Measurements from ENCODE around the gene ZFP28. TPM values are rescaled to one million over a fixed set of nuclear protein-coding genes. Genes with fewer than 3 reads are reported as not detected.

ZFP28 gene
- 7.1 TPM for total RNA-seq

- Histone ChIP-seq H3K36me3 (peaks cover 0 to 23% of the 10 kb centered on the region in 2 donors), H3K27ac (peak within 1 kb of the TSS; percentile 88), H3K4me1 (peaks cover 17% of the 10 kb centered on the region), H3K9me3 (peaks cover 29% of the 10 kb centered on the region), H3K27me3 (no peaks in the 10 kb centered on the region), H3K4me3 (peak within 1 kb of the TSS; percentile 79 to 87)
- TF ChIP-seq POLR2A (IDR thresholded peaks at IDR 0.05): no peak
- no peak for TF ChIP-seq POLR2AphosphoS5 (IDR thresholded peaks at IDR 0.05; ENCODE audit: insufficient read depth in 1 of 2, low read depth in 1 of 2)
- no peak for TF ChIP-seq CTCF (IDR thresholded peaks at IDR 0.05)
- intact Hi-C loops (cut with DNase I): no loop called here
- DNase-seq (ENCODE audit: extremely low spot score in 2 of 2): no peak
These were observed at the start of gene ZFP28 for GRCh38 chr19:56538761-56539263. ZFP28 (plus strand) TSS chr19:56538948; CDS start chr19:56539019, 71 bp downstream.

- no peaks in the 10 kb centered on the region for H3K4me1 ChIP-seq
- no peak for TF ChIP-seq POLR2A (IDR thresholded peaks at IDR 0.05)
- no peak for TF ChIP-seq CTCF (IDR thresholded peaks at IDR 0.05)
- TF ChIP-seq POLR2AphosphoS5 (IDR thresholded peaks at IDR 0.05; ENCODE audit: insufficient read depth in 1 of 2, low read depth in 1 of 2): no peak
- no peak overlapping the region for H3K4me3 ChIP-seq
- DNase-seq (ENCODE audit: extremely low spot score in 2 of 2): no peak
- intact Hi-C loops (cut with DNase I): no loop called here
- peaks cover 52% of the 10 kb centered on the region for H3K9me3 ChIP-seq
- no peak overlapping the region for H3K27ac ChIP-seq
- peaks cover 4 to 46% of the 10 kb centered on the region in 2 donors for H3K36me3 ChIP-seq
- H3K27me3 ChIP-seq: no peaks in the 10 kb centered on the region
These were observed 47.3 kb upstream of the ZFP28 start for GRCh38 chr19:56491399-56491798.

GRCh38 chr19:56504581-56504980 is 34.2 kb upstream of the ZFP28 start:
- TF ChIP-seq CTCF (IDR thresholded peaks at IDR 0.05): no peak
- TF ChIP-seq POLR2A (IDR thresholded peaks at IDR 0.05): no peak
- TF ChIP-seq POLR2AphosphoS5 (IDR thresholded peaks at IDR 0.05; ENCODE audit: insufficient read depth in 1 of 2, low read depth in 1 of 2): no peak
- intact Hi-C loops (cut with DNase I): no loop called here
- no peaks in the 10 kb centered on the region for H3K9me3 ChIP-seq

GRCh38 chr19:56507446-56508289 is 31.1 kb upstream of the ZFP28 start, which contains the start of gene ZNF471:
ZNF471 (plus strand) TSS chr19:56507855; CDS start chr19:56511572, 3,717 bp downstream.
- Histone ChIP-seq H3K9me3 (no peaks in the 10 kb centered on the region), H3K4me1 (peaks cover 7% of the 10 kb centered on the region), H3K36me3 (peaks cover 0 to 12% of the 10 kb centered on the region in 2 donors), H3K27ac (peak within 1 kb of the TSS; percentile 89), H3K27me3 (no peaks in the 10 kb centered on the region), H3K4me3 (peak within 1 kb of the TSS; percentile 59 to 63)
- intact Hi-C loops (cut with DNase I): no loop called here
- no peak for TF ChIP-seq POLR2A (IDR thresholded peaks at IDR 0.05)
- peak; percentile 78 to 90 for TF ChIP-seq POLR2AphosphoS5 (IDR thresholded peaks at IDR 0.05; ENCODE audit: insufficient read depth in 1 of 2, low read depth in 1 of 2)
- peak; percentile 95 to 96 for DNase-seq (ENCODE audit: extremely low spot score in 2 of 2)

More at GRCh38 chr19:56504581-56504980, 34.2 kb upstream of the ZFP28 start:
- H3K4me3 ChIP-seq: no peak overlapping the region
- peaks cover 7% of the 10 kb centered on the region for H3K4me1 ChIP-seq
- peaks cover 0 to 5% of the 10 kb centered on the region in 2 donors for H3K36me3 ChIP-seq
- H3K27me3 ChIP-seq: no peaks in the 10 kb centered on the region
- DNase-seq (ENCODE audit: extremely low spot score in 2 of 2): no peak
- no peak overlapping the region for H3K27ac ChIP-seq

- intact Hi-C loops (cut with DNase I): no loop called here
- Histone ChIP-seq H3K9me3 (no peaks in the 10 kb centered on the region), H3K36me3 (peaks cover 0 to 18% of the 10 kb centered on the region in 2 donors), H3K27me3 (no peaks in the 10 kb centered on the region), H3K4me3 (peak overlapping the region; percentile 59 to 63), H3K27ac (peak overlapping the region; percentile 89), H3K4me1 (peaks cover 7% of the 10 kb centered on the region)
- DNase-seq (ENCODE audit: extremely low spot score in 2 of 2): no peak
- TF ChIP-seq POLR2A (IDR thresholded peaks at IDR 0.05): no peak
These were observed 30.4 kb upstream of the ZFP28 start for GRCh38 chr19:56508290-56508778.
